Tibial nerve (tissue), 3 donors: ENCODE data around the gene NDFIP2.

Source experiments
- CTCF ChIP-seq, 5 experiments: fragments of 200-600 bp in 3 of 5; fragments of 450-650 bp in 2 of 5; sonication (generic) in 3 of 5; IDR thresholded peaks; one replicate each; pipeline ENCODE4 v1.5.1; 2016 to 2019; ENCODE audit warnings: antibody characterized with exemption in 5 of 5, mild to moderate bottlenecking in 3 of 5, moderate library complexity in 2 of 5
- POLR2A ChIP-seq, 2 donors: fragments of 450-650 bp; IDR thresholded peaks; one replicate each; pipeline ENCODE4 v1.6.1; 2017; ENCODE audit warnings: antibody characterized with exemption in 2 of 2, mild to moderate bottlenecking in 2 of 2, moderate library complexity in 2 of 2

- TF ChIP-seq CTCF (IDR thresholded peaks at IDR 0.05) = no peak
- no peak for TF ChIP-seq POLR2A (IDR thresholded peaks at IDR 0.05)
Measured at GRCh38 chr13:79582896-79583295, 101.9 kb downstream of the NDFIP2 start.
